ENCODE results near the gene FOXO1.

FOXO1 gene

DNA sequence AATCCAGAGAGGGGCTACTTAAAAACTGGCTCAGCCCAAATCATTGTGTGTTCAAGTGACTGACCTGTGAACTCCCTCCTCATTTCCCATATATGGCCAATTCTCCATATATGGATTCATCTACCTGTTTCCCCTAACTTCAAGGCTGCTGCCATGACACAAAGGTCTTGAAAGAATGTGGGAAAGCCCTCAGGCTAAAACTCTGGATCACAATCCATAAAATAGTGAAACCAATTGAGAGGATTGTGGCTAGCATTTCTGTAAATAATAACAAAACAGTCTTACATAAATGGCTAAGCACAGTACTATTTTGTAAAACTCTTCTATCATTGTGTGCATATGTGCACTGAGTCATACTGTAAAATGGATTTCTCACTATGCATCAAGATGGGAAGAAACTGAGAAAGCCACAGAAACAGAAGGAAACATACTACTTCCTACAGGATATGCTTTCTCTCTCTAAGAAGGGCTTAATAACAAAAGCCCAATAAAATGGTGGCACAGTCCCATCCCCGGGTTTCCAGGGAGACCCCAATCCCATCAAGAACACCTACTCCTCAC lies 80.5 kb downstream of the FOXO1 start:
- TF ChIP-seq, protein P1, sequence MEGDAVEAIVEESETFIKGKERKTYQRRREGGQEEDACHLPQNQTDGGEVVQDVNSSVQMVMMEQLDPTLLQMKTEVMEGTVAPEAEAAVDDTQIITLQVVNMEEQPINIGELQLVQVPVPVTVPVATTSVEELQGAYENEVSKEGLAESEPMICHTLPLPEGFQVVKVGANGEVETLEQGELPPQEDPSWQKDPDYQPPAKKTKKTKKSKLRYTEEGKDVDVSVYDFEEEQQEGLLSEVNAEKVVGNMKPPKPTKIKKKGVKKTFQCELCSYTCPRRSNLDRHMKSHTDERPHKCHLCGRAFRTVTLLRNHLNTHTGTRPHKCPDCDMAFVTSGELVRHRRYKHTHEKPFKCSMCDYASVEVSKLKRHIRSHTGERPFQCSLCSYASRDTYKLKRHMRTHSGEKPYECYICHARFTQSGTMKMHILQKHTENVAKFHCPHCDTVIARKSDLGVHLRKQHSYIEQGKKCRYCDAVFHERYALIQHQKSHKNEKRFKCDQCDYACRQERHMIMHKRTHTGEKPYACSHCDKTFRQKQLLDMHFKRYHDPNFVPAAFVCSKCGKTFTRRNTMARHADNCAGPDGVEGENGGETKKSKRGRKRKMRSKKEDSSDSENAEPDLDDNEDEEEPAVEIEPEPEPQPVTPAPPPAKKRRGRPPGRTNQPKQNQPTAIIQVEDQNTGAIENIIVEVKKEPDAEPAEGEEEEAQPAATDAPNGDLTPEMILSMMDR (IDR thresholded peaks at IDR 0.05; ENCODE audit: low read depth, low read length, missing control alignments): no peak
- peak; percentile 17 for DNase-seq (ENCODE audit: extremely low read depth, low read depth)
- no peak overlapping the region for H3K4me3 ChIP-seq (replicated peaks; ENCODE audit: low read depth, low read length)

GRCh38 chr13:40583738-40584137 lies 82.7 kb downstream of the FOXO1 start:
- TF ChIP-seq, protein P1 (IDR thresholded peaks at IDR 0.05; ENCODE audit: low read depth, low read length, missing control alignments): no peak
- DNase-seq (ENCODE audit: extremely low read depth, low read depth): no peak
- H3K4me3 ChIP-seq (replicated peaks; ENCODE audit: low read depth, low read length): no peak overlapping the region

DNA sequence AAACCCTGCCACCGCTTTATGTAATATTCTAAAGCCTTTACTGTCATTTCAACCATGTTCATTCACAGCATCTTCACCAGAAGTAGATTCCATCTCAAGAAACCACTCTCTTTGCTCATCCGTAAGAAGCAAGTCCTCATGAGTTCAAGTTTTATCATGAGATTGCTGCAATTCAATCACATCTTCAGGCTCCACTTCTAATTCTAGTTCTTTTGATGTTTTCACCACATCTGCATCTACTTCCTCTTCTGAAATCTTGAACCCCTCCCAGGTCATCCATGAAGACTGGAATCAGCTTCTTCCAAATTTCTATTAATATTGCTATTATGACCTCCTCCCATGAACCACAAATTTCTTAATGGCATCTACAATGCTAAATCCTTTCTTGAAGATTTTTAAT lies 83.9 kb downstream of the FOXO1 start:
- DNase-seq (ENCODE audit: extremely low read depth, low read depth): no peak
- H3K4me3 ChIP-seq (replicated peaks; ENCODE audit: low read depth, low read length): no peak overlapping the region
- TF ChIP-seq, protein P1 (IDR thresholded peaks at IDR 0.05; ENCODE audit: low read depth, low read length, missing control alignments): no peak

DNA sequence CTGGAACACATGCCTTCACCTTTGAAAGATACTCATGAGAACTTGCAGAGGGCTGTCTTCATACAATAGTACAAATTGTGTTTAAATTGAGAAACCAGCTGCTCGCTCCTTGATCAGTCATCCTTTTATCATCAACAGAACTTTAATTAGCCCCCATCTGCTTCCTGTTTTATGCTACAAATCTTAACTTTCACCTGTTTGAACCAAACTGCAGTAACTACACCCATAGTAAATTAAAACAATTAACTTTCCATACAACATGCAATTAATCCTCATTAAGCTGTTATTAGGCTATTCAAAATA lies 85.2 kb downstream of the FOXO1 start:
- H3K4me3 ChIP-seq (replicated peaks; ENCODE audit: low read depth, low read length): no peak overlapping the region
- TF ChIP-seq, protein P1 (IDR thresholded peaks at IDR 0.05; ENCODE audit: low read depth, low read length, missing control alignments): no peak
- no peak for DNase-seq (ENCODE audit: extremely low read depth, low read depth)

GRCh38 chr13:40580566-40581276 lies 85.7 kb downstream of the FOXO1 start:
- TF ChIP-seq, protein P1 (IDR thresholded peaks at IDR 0.05; ENCODE audit: low read depth, low read length, missing control alignments): no peak
- no peak for DNase-seq (ENCODE audit: extremely low read depth, low read depth)
- H3K4me3 ChIP-seq (replicated peaks; ENCODE audit: low read depth, low read length): no peak overlapping the region

DNA sequence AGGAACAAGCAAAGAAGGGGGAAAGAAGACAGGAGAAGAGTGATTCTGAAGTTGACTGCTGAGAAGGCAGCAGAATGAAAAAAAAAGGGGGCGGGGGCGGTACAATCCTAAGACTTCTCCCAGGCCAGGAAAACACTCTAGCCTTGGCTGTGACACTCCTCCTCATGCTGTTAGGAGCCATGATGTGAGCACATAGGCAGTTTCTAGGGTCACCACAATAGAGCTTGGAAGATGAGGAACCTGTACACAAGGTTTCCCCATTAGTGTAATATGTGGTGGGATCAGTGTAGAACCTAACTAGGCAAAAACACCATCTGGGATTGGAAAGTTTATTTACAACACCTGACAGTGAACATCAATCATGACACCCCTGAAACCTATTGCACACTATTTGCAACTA lies 86.9 kb downstream of the FOXO1 start:
- no peak for DNase-seq (ENCODE audit: extremely low read depth, low read depth)
- H3K4me3 ChIP-seq (replicated peaks; ENCODE audit: low read depth, low read length): no peak overlapping the region
- TF ChIP-seq, protein P1 (IDR thresholded peaks at IDR 0.05; ENCODE audit: low read depth, low read length, missing control alignments): no peak

DNA sequence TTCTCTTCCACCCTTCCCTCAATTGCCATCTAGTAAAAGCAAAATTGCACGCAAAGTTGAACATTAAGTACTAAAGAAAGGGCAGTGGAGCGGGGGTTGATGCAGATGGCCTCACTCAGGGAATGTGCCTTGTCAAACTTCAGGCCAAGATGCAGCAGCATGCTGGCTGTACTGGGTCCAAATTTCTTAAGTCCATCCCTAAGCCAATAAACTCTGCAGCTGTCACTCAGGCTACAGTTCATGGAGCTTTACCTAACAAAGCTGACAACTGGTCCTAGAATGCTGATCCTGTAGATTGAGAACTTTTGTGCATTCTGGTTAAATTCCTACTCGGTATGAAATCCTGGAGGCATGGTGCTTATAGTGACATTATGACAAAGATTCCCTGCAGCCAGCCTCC lies 88.4 kb downstream of the FOXO1 start:
- no peak for DNase-seq (ENCODE audit: extremely low read depth, low read depth)
- no peak overlapping the region for H3K4me3 ChIP-seq (replicated peaks; ENCODE audit: low read depth, low read length)
- TF ChIP-seq, protein P1 (IDR thresholded peaks at IDR 0.05; ENCODE audit: low read depth, low read length, missing control alignments): no peak

All from HFF-Myc (cell line).